HG03139 (cell line): ENCODE measurements around the gene HNRNPH2.

ENCODE experiments used
- ATAC-seq: cut with Tn5 transposase; IDR thresholded peaks from one replicate; pipeline ENCODE4 v1.9.1; 2021; ENCODE audit not compliant: unreplicated experiment

The HNRNPH2 gene

GRCh38 chrX:101450961-101451360 lies 42.9 kb downstream of the HNRNPH2 start:
- no peak for ATAC-seq

GRCh38 chrX:101452056-101452455 lies 44.0 kb downstream of the HNRNPH2 start:
- no peak for ATAC-seq

- no peak for ATAC-seq
Measured at GRCh38 chrX:101460669-101461068, 52.6 kb downstream of the HNRNPH2 start.

GRCh38 chrX:101462892-101463291 lies 54.9 kb downstream of the HNRNPH2 start:
- no peak for ATAC-seq
